HK-2 (cell line): Measurements from ENCODE around the gene NISCH.

Source experiments
- DNase-seq: peaks from one replicate; pipeline ENCODE4 v3.0.0-alpha.2; 2018; ENCODE audit not compliant: unreplicated experiment

Gene NISCH

GRCh38 chr3:52455283-52456168 is at the start of gene NISCH:
Gene NISCH (plus strand): TSS chr3:52455604. CDS start chr3:52455642, 38 bp downstream.
- peak; percentile 84 for DNase-seq

GRCh38 chr3:52406231-52406661 is 49.2 kb upstream of the NISCH start:
- no peak for DNase-seq

GRCh38 chr3:52406791-52407510 is 48.5 kb upstream of the NISCH start:
- DNase-seq = no peak

GRCh38 chr3:52407779-52408178 is 47.6 kb upstream of the NISCH start:
- DNase-seq = no peak

- no peak for DNase-seq
These were observed 46.9 kb upstream of the NISCH start for GRCh38 chr3:52408466-52408865.

GRCh38 chr3:52415800-52416199 is 39.6 kb upstream of the NISCH start:
- no peak for DNase-seq

- DNase-seq = no peak
These were observed 35.0 kb upstream of the NISCH start for GRCh38 chr3:52420388-52420787.

- no peak for DNase-seq
These were observed 32.7 kb upstream of the NISCH start for GRCh38 chr3:52422669-52423068.

- DNase-seq = no peak
These were observed 32.2 kb upstream of the NISCH start for GRCh38 chr3:52423173-52423572.

- DNase-seq = peak; percentile 18
These were observed 27.0 kb upstream of the NISCH start for GRCh38 chr3:52428151-52429005.

GRCh38 chr3:52429031-52429430 is 26.4 kb upstream of the NISCH start:
- DNase-seq = no peak

- no peak for DNase-seq
These were observed 25.5 kb upstream of the NISCH start for GRCh38 chr3:52429779-52430415.

GRCh38 chr3:52430416-52430810 is 25.0 kb upstream of the NISCH start:
- DNase-seq = no peak

- no peak for DNase-seq
These were observed 23.8 kb upstream of the NISCH start for GRCh38 chr3:52431459-52432223.

- DNase-seq = no peak
These were observed 23.2 kb upstream of the NISCH start for GRCh38 chr3:52432225-52432624.

- DNase-seq = no peak
These were observed 22.7 kb upstream of the NISCH start for GRCh38 chr3:52432691-52433141.

- no peak for DNase-seq
These were observed 21.9 kb upstream of the NISCH start for GRCh38 chr3:52433328-52433995.

GRCh38 chr3:52433996-52434479 is 21.4 kb upstream of the NISCH start:
- DNase-seq = no peak

- no peak for DNase-seq
These were observed 20.8 kb upstream of the NISCH start for GRCh38 chr3:52434491-52435115.
